Skin epidermis (tissue), 12 donors: ENCODE data around the gene CORO2B.
A peak's percentile ranks its signal among the peaks of the same experiment; 100 is the strongest.
"Not testable (repeated sequence)": the region's sequence is repeated elsewhere in the genome, so short reads cannot be mapped to it uniquely, and the experiment has no call there.

ENCODE experiments used
- H3K27ac ChIP-seq, 21 experiments: fragments of 200-600 bp; sonication (generic) in 11 of 21; one replicate each; pipeline ENCODE4 v1.5.0; 2020; ENCODE audit warnings: mild to moderate bottlenecking in 3 of 21, inconsistent platforms in 2 of 21, moderate library complexity in 2 of 21
- H3K4me3 ChIP-seq, 7 experiments: fragments of 200-600 bp; sonication (generic) in 2 of 7; one replicate each; pipeline ENCODE4 v1.5.0; 2020; ENCODE audit warnings: inconsistent platforms in 2 of 7, mild to moderate bottlenecking in 2 of 7, moderate library complexity in 1 of 7

Gene CORO2B

GRCh38 chr15:68679961-68680371, 101.2 kb downstream of the CORO2B start:
- H3K27ac ChIP-seq: peak overlapping the region in 1 of 21 experiments; percentile 41

GRCh38 chr15:68680756-68681155, 102.0 kb downstream of the CORO2B start:
- not testable (repeated sequence) for H3K4me3 ChIP-seq, H3K27ac ChIP-seq

More at GRCh38 chr15:68679961-68680371, 101.2 kb downstream of the CORO2B start:
- no peak overlapping the region for H3K4me3 ChIP-seq

- no peak overlapping the region for H3K27ac ChIP-seq
- no peak overlapping the region for H3K4me3 ChIP-seq
Observed at GRCh38 chr15:68681836-68682235, 103.0 kb downstream of the CORO2B start.

- H3K4me3 ChIP-seq: no peak overlapping the region
- no peak overlapping the region for H3K27ac ChIP-seq
Observed at GRCh38 chr15:68682330-68682729, 103.5 kb downstream of the CORO2B start.

GRCh38 chr15:68683026-68683425, 104.2 kb downstream of the CORO2B start:
- H3K4me3 ChIP-seq: no peak overlapping the region
- no peak overlapping the region for H3K27ac ChIP-seq

GRCh38 chr15:68683551-68683950, 104.8 kb downstream of the CORO2B start:
- Histone ChIP-seq H3K4me3 (no peak overlapping the region), H3K27ac (no peak overlapping the region)

- H3K27ac ChIP-seq: no peak overlapping the region
- H3K4me3 ChIP-seq: no peak overlapping the region
Observed at GRCh38 chr15:68684476-68684875, 105.7 kb downstream of the CORO2B start.

- no peak overlapping the region for H3K27ac ChIP-seq
Observed at GRCh38 chr15:68687136-68687735, 108.4 kb downstream of the CORO2B start.

GRCh38 chr15:68691705-68692104, 112.9 kb downstream of the CORO2B start:
- H3K27ac ChIP-seq: no peak overlapping the region
- H3K4me3 ChIP-seq: no peak overlapping the region

More at GRCh38 chr15:68687136-68687735, 108.4 kb downstream of the CORO2B start:
- H3K4me3 ChIP-seq: no peak overlapping the region

- H3K4me3 ChIP-seq: no peak overlapping the region
- no peak overlapping the region for H3K27ac ChIP-seq
Observed at GRCh38 chr15:68693071-68693470, 114.3 kb downstream of the CORO2B start.

- H3K27ac ChIP-seq: no peak overlapping the region
Observed at GRCh38 chr15:68694111-68694510, 115.3 kb downstream of the CORO2B start.

GRCh38 chr15:68695061-68695595, 116.3 kb downstream of the CORO2B start:
- H3K4me3 ChIP-seq: no peak overlapping the region
- no peak overlapping the region for H3K27ac ChIP-seq

More at GRCh38 chr15:68694111-68694510, 115.3 kb downstream of the CORO2B start:
- H3K4me3 ChIP-seq: no peak overlapping the region

GRCh38 chr15:68696414-68697363, 117.9 kb downstream of the CORO2B start:
- Histone ChIP-seq H3K4me3 (no peak overlapping the region), H3K27ac (no peak overlapping the region)

- Histone ChIP-seq H3K4me3 (no peak overlapping the region), H3K27ac (no peak overlapping the region)
Observed at GRCh38 chr15:68697711-68698690, 119.2 kb downstream of the CORO2B start.

GRCh38 chr15:68698708-68699107, 119.9 kb downstream of the CORO2B start:
- no peak overlapping the region for H3K27ac ChIP-seq
- no peak overlapping the region for H3K4me3 ChIP-seq

GRCh38 chr15:68699124-68699880, 120.5 kb downstream of the CORO2B start:
- Histone ChIP-seq H3K27ac (peak overlapping the region in 1 of 21 experiments; percentile 35), H3K4me3 (no peak overlapping the region)

- Histone ChIP-seq H3K4me3 (no peak overlapping the region), H3K27ac (peak overlapping the region in 4 of 21 experiments; percentile 16 to 47 (median 32))
Observed at GRCh38 chr15:68699881-68700454, 121.2 kb downstream of the CORO2B start.

- Histone ChIP-seq H3K27ac (peak overlapping the region in 4 of 21 experiments; percentile 16 to 47 (median 32)), H3K4me3 (no peak overlapping the region)
Observed at GRCh38 chr15:68700455-68701123, 121.8 kb downstream of the CORO2B start.
